Kidney (tissue), 14 donors: Measurements from ENCODE around the gene HDDC3. TPM values are rescaled to one million over a fixed set of nuclear protein-coding genes. Genes with fewer than 3 reads are reported as not detected.
"Not testable (repeated sequence)": the region's sequence is repeated elsewhere in the genome, so short reads cannot be mapped to it uniquely, and the experiment has no call there.

Experiments used
- DNase-seq, 5 donors: peaks; one replicate each; pipeline ENCODE4 v3.0.0-alpha.2; 2013 to 2020
- FAIRE-seq: peaks from 2 replicates; lab custom pipeline; 2012; peaks lifted over from hg19 to GRCh38; lab: Jason Lieb, UNC
- H3K27ac ChIP-seq, 2 donors: one replicate each; pipeline ENCODE4 v1.7.0; 2013; ENCODE audit warnings: low read depth in 2 of 2, low read length in 2 of 2, inconsistent platforms in 1 of 2
- H3K27me3 ChIP-seq: one replicate; pipeline ENCODE4 v1.7.1; 2013; ENCODE audit warnings: low read length, inconsistent platforms; ENCODE audit not compliant: control insufficient read depth, insufficient read depth
- H3K36me3 ChIP-seq, 3 donors: one replicate each; pipeline versions ENCODE4 v1.7.0 to v1.7.1; 2013; ENCODE audit warnings: low read length in 3 of 3, control low read depth in 1 of 3, inconsistent platforms in 1 of 3; ENCODE audit not compliant: insufficient read depth in 3 of 3, control insufficient read depth in 2 of 3
- H3K4me1 ChIP-seq, 3 donors: one replicate each; pipeline versions ENCODE4 v1.7.0 to v1.7.1; 2013; ENCODE audit warnings: low read length in 3 of 3, inconsistent platforms in 1 of 3, low read depth in 1 of 3; ENCODE audit not compliant: control insufficient read depth in 2 of 3, insufficient read depth in 2 of 3
- H3K4me3 ChIP-seq, 3 donors: one replicate each; pipeline versions ENCODE4 v1.7.0 to v1.8.1; 2013; ENCODE audit warnings: low read length in 3 of 3, control low read depth in 1 of 3, inconsistent platforms in 1 of 3
- H3K9ac ChIP-seq, 3 donors: one replicate each; pipeline versions ENCODE4 v1.7.0 to v1.7.1; 2013; ENCODE audit warnings: low read length in 3 of 3, control low read depth in 1 of 3, inconsistent platforms in 1 of 3
- H3K9me3 ChIP-seq, 3 donors: one replicate each; pipeline versions ENCODE4 v1.7.0 to v1.7.1; 2013; ENCODE audit warnings: low read length in 3 of 3, control low read depth in 1 of 3, inconsistent platforms in 1 of 3; ENCODE audit not compliant: control insufficient read depth in 2 of 3, insufficient read depth in 1 of 3
- CTCF ChIP-seq: IDR thresholded peaks from 3 replicates; pipeline ENCODE4 v1.5.1; 2012; ENCODE audit warnings: mild to moderate bottlenecking, moderate library complexity, borderline replicate concordance; ENCODE audit not compliant: insufficient read depth; ENCODE audit errors: extremely low read depth
- intact Hi-C: fragments of 100-400 bp; cut with DNase I; formaldehyde crosslinking; loops from one replicate; pipeline ENCODE4 v1.11.1; 2022
- polyA plus RNA-seq: library from polyadenylated mRNA; stranded (reverse); fragments of 350-450 nt; fragmentation: Illumina TruSeq; extraction: RNeasy Lipid Tissue Mini Kit (QIAGEN cat#74804); gene quantifications from one replicate; pipeline ENCODE4 v1.2.3, GENCODE V29; 2014; ENCODE audit warnings: low read depth, low replicate concordance; ENCODE audit not compliant: insufficient read depth
- total RNA-seq: library from RNA; stranded (reverse); fragmentation: NEBNext Ultra II Directional; extraction: Animal tissue kit (Norgen Biotek cat#: 25700); gene quantifications from one replicate; pipeline ENCODE4 v1.2.1, GENCODE V29; 2021
- donor health status: control.
- donor health status: control.
- donor health status: control.
- donor health status: control.
- donor health status: control.
- donor health status: DM: yes; HTN: yes; CAD: no.
- donor health status: Normal renal cell carcinoma (clear cell type).

HDDC3 gene
- total and polyA plus RNA-seq, 2 donors from 2014 or later = 15.5 to 47.3 TPM

- Histone ChIP-seq H3K4me1 (peaks cover 0 to 34% (median 14%) of the 10 kb centered on the region in 3 donors), H3K27me3 (no peaks in the 10 kb centered on the region), H3K9me3 (no peaks in the 10 kb centered on the region), H3K4me3 (peak overlapping the region in 1 of 3 donors; percentile 87), H3K27ac (peak overlapping the region; percentile 80 to 94), H3K9ac (peak overlapping the region in 1 of 3 donors; percentile 80), H3K36me3 (no peaks in the 10 kb centered on the region)
- DNase-seq (no peak), FAIRE-seq (no peak)
- intact Hi-C loops = no loop called here
- TF ChIP-seq CTCF = no peak
Measured at GRCh38 chr15:90931575-90931827, 848 bp downstream of the HDDC3 start.

DNA sequence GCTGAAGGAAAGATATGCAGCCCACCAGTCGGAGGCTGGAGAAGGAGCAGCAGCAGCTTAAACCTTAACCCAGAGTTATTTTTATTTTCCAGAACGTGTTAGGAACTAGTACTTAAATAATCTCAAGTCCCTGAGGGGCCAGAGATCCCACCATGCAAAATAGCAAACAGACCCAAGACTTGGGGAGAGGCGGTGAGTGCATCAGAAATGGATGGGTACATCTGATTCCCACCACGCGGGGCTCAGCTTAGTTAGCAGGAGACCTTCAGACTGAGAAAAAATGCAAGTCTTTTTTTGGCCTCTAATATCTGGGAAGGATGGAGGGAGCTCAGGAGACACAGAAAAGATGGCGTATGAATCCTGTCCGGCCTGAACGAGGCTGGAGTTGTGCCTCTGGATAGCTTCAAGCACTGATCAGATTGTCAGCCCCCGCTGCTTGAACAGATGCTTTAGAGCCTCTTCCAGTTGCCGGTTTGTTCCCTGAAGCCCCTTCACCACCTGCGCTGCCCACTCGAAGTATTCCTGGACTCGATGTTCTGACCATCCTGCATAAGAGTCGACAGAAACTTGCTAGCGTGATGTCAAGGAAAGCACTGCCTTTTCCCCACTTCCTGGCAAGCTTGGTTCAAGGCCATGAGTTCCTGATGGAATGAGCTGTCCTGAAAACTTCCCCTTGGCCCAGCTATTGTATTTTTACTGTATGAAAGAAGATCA lies 1.3 kb downstream of the HDDC3 start:
- H3K9me3 ChIP-seq = no peaks in the 10 kb centered on the region
- intact Hi-C loops = no loop called here
- no peaks in the 10 kb centered on the region for H3K36me3 ChIP-seq
- no peak for TF ChIP-seq CTCF
- H3K27ac ChIP-seq = peak overlapping the region; percentile 94 to 95
- peaks cover 0 to 29% (median 12%) of the 10 kb centered on the region in 3 donors for H3K4me1 ChIP-seq
- H3K27me3 ChIP-seq = no peaks in the 10 kb centered on the region
- peak overlapping the region in 2 of 3 donors; percentile 63 to 80 for H3K4me3 ChIP-seq
- no peak for FAIRE-seq
- peak overlapping the region in 1 of 3 donors; percentile 86 for H3K9ac ChIP-seq
- DNase-seq = peak in 2 of 5 donors; percentile 7 to 45

DNA sequence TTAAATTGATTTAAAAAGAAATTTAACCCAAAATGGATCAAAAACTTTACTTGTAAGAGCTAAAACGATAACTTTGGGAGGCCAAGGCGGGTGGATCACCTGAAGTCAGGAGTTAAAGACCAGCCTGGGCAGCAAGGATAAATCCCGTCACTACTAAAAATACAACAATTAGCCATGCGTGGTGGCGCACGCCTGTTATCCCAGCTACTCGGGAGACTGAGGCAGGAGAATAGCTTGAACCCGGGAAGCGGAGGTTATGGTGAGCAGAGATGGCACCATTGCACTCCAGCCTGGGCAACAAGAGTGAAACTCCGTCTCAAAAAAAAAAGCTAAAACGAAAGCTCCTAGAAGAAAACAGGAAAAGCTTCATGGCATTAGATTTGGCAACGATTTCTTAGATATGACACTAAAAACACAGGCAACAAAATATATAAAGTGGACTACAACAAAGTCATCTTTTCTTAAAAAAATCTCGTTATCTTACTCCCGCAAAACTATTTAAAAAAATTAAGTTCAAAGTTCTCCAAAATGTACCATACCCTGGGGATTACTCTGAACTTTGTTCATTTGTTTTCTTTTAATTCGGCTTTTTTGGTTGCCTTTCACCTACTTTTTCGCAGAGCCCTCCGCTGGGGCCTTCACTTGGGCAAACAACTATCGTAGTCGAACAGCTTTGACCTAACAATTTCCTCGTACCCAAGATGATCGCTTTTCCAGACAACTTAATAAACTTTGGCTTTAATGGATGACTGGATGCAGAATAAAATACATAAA lies 2.9 kb downstream of the HDDC3 start:
- FAIRE-seq = no peak
- intact Hi-C loops = no loop called here
- peaks cover 0 to 22% (median 11%) of the 10 kb centered on the region in 3 donors for H3K4me1 ChIP-seq

GRCh38 chr15:90928106-90928505 lies 4.2 kb downstream of the HDDC3 start:
- not testable (repeated sequence) for H3K27ac ChIP-seq

More for the DNA sequence above, 2.9 kb downstream of the HDDC3 start:
- H3K36me3 ChIP-seq = no peaks in the 10 kb centered on the region
- peak overlapping the region; percentile 41 to 86 (median 68) for H3K9ac ChIP-seq
- no peaks in the 10 kb centered on the region for H3K9me3 ChIP-seq
- H3K4me3 ChIP-seq = peak overlapping the region; percentile 62 to 80 (median 63)
- no peak for TF ChIP-seq CTCF
- H3K27me3 ChIP-seq = no peaks in the 10 kb centered on the region
- peak overlapping the region; percentile 94 to 95 for H3K27ac ChIP-seq
- DNase-seq = peak in 1 of 5 donors; percentile 41

DNA sequence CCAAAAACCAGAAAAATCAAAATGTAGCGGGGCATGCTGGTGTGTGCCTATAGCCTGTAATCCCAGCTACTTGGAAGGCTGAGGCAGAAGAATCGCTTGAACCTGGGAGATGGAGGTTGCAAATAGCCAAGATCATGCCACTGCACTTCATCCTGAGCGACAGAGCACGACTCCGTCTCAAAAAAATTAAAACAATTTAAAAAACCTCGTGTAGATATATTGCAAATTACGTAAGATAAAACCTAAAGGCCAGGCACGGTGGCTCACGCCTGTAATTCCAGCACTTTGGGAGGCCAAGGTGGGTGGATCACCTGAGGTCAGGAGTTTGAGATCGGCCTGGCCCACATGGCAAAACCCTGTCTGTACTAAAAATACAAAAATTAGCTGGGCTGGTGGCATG lies 5.6 kb downstream of the HDDC3 start:
- peaks cover 0 to 12% (median 7%) of the 10 kb centered on the region in 3 donors for H3K4me1 ChIP-seq
- H3K36me3 ChIP-seq, intact Hi-C loops, FAIRE-seq, H3K27me3 ChIP-seq, H3K9me3 ChIP-seq, H3K27ac ChIP-seq, H3K9ac ChIP-seq, DNase-seq, H3K4me3 ChIP-seq: not testable (repeated sequence)

More at GRCh38 chr15:90928106-90928505, 4.2 kb downstream of the HDDC3 start:
- H3K4me3 ChIP-seq, FAIRE-seq, intact Hi-C loops, H3K27me3 ChIP-seq, H3K36me3 ChIP-seq, H3K9me3 ChIP-seq, DNase-seq, H3K9ac ChIP-seq: not testable (repeated sequence)
- peaks cover 0 to 18% (median 7%) of the 10 kb centered on the region in 3 donors for H3K4me1 ChIP-seq
